ENCODE data around the gene KIF12. TPM values are rescaled to one million over a fixed set of nuclear protein-coding genes. Genes with fewer than 3 reads are reported as not detected.
A peak's percentile ranks its signal among the peaks of the same experiment; 100 is the strongest.

Gene KIF12
- total RNA-seq, 1 donor from 2014 or later, result 0.22 TPM

GRCh38 chr9:114077162-114077837 lies 21.8 kb downstream of the KIF12 start:
- DNase-seq (ENCODE audit: low spot score), result no peak
- ATAC-seq, result no peak
- intact Hi-C loops (cut with DNase I), result no loop called here

GRCh38 chr9:114076237-114077161 lies 22.6 kb downstream of the KIF12 start:
- no peak for DNase-seq (ENCODE audit: low spot score)
- no peak for ATAC-seq
- intact Hi-C loops (cut with DNase I), result no loop called here

- intact Hi-C loops (cut with DNase I), result no loop called here
- DNase-seq (ENCODE audit: low spot score) (no peak), ATAC-seq (no peak)
Measured at GRCh38 chr9:114075602-114076001, 23.5 kb downstream of the KIF12 start.

GRCh38 chr9:114072184-114073140 lies 26.6 kb downstream of the KIF12 start:
- no peak for DNase-seq (ENCODE audit: low spot score)
- intact Hi-C loops (cut with DNase I), result no loop called here
- ATAC-seq, result peak; percentile 85

- intact Hi-C loops (cut with DNase I), result no loop called here
- ATAC-seq, result no peak
- no peak for DNase-seq (ENCODE audit: low spot score)
Measured at GRCh38 chr9:114071197-114071795, 27.8 kb downstream of the KIF12 start.

- ATAC-seq (no peak), DNase-seq (ENCODE audit: low spot score) (peak; percentile 35)
- intact Hi-C loops (cut with DNase I), result no loop called here
Measured at GRCh38 chr9:114070188-114071103, 28.6 kb downstream of the KIF12 start.

GRCh38 chr9:114069476-114070187 lies 29.5 kb downstream of the KIF12 start:
- intact Hi-C loops (cut with DNase I), result no loop called here
- ATAC-seq (no peak), DNase-seq (ENCODE audit: low spot score) (no peak)

GRCh38 chr9:114065304-114065703 lies 33.8 kb downstream of the KIF12 start:
- no peak for DNase-seq (ENCODE audit: low spot score)
- intact Hi-C loops (cut with DNase I), result no loop called here
- no peak for ATAC-seq

- ATAC-seq, result no peak
- intact Hi-C loops (cut with DNase I), result no loop called here
- no peak for DNase-seq (ENCODE audit: low spot score)
Measured at GRCh38 chr9:114061830-114062474, 37.1 kb downstream of the KIF12 start.

- DNase-seq (ENCODE audit: low spot score) (no peak), ATAC-seq (no peak)
- intact Hi-C loops (cut with DNase I), result no loop called here
Measured at GRCh38 chr9:114061292-114061691, 37.8 kb downstream of the KIF12 start.

GRCh38 chr9:114060711-114061110 lies 38.4 kb downstream of the KIF12 start:
- no peak for DNase-seq (ENCODE audit: low spot score)
- intact Hi-C loops (cut with DNase I), result no loop called here

GRCh38 chr9:114060070-114060469 lies 39.0 kb downstream of the KIF12 start:
- DNase-seq (ENCODE audit: low spot score) (no peak), ATAC-seq (no peak)
- intact Hi-C loops (cut with DNase I), result no loop called here

More at GRCh38 chr9:114060711-114061110, 38.4 kb downstream of the KIF12 start:
- ATAC-seq, result peak; percentile 11

GRCh38 chr9:114059047-114059803 lies 39.9 kb downstream of the KIF12 start:
- ATAC-seq (peak; percentile 33), DNase-seq (ENCODE audit: low spot score) (no peak)
- intact Hi-C loops (cut with DNase I), result no loop called here

GRCh38 chr9:114058688-114059046 lies 40.4 kb downstream of the KIF12 start:
- no peak for ATAC-seq

GRCh38 chr9:114057161-114057885 lies 41.8 kb downstream of the KIF12 start:
- ATAC-seq (no peak), DNase-seq (ENCODE audit: low spot score) (no peak)
- intact Hi-C loops (cut with DNase I), result no loop called here

More at GRCh38 chr9:114058688-114059046, 40.4 kb downstream of the KIF12 start:
- DNase-seq (ENCODE audit: low spot score), result no peak
- intact Hi-C loops (cut with DNase I), result no loop called here
